GM12878 (cell line): Measurements from ENCODE around the gene LDB2. TPM values are rescaled to one million over a fixed set of nuclear protein-coding genes. Genes with fewer than 3 reads are reported as not detected.

Experiments used
- ATAC-seq: fragments of 200-7000 bp; cut with Tn5 transposase; 3 replicates; pipeline ENCODE4 v1.9.1; 2020; ENCODE audit warnings: mild to moderate bottlenecking, moderate library complexity
- BruUV-seq: library from RNA; stranded (reverse); fragments of 400-500 nt; replicated peaks from 2 replicates; lab custom pipeline; 2021; lab: Mats Ljungman, UMichigan
- CTCF ChIA-PET: fragments of 300-600 bp; sonication (Branson Sonifier 250); formaldehyde crosslinking; extraction: SDS; loops from one replicate; lab custom pipeline; 2021; ENCODE audit warnings: inconsistent platforms; lab: Yijun Ruan, JAX
- POLR2A ChIA-PET: fragments of 350-600 bp; formaldehyde crosslinking; extraction: SDS; loops from one replicate; lab custom pipeline; 2021; ENCODE audit warnings: inconsistent platforms; lab: Charles Lee
- RAD21 ChIA-PET: fragments of 300-600 bp; sonication (Branson Sonifier 250); formaldehyde crosslinking; loops from one replicate; lab custom pipeline; 2023; ENCODE audit warnings: antibody characterized with exemption; ENCODE audit not compliant: unreplicated experiment; lab: Charles Lee
- SMC1A ChIA-PET: fragments of 300-600 bp; sonication (Branson Sonifier 250); formaldehyde crosslinking; loops from one replicate; lab custom pipeline; 2023; ENCODE audit not compliant: unreplicated experiment, uncharacterized antibody; lab: Charles Lee
- DNase-seq: peaks from one replicate; pipeline ENCODE4 v3.0.0-alpha.2; 2011; ENCODE audit warnings: low read depth, low spot score
- FAIRE-seq: peaks from 3 replicates; lab custom pipeline; 2011; peaks lifted over from hg19 to GRCh38; lab: Jason Lieb, UNC
- H2AFZ ChIP-seq: 2 replicates; pipeline ENCODE4 v1.6.0; 2011; ENCODE audit warnings: low read depth, low read length, control low read depth; ENCODE audit not compliant: control insufficient read depth
- H3K27ac ChIP-seq: 2 replicates; pipeline ENCODE4 v1.5.1; 2011; ENCODE audit warnings: control low read depth; ENCODE audit not compliant: control insufficient read depth, insufficient read depth
- H3K27me3 ChIP-seq, 2 experiments: replicated peaks in 1 of 2; 2 replicates each; pipeline versions ENCODE4 v1.6.0 to v1.6.1; 2011; ENCODE audit warnings: low read length in 1 of 2; ENCODE audit not compliant: control insufficient read depth in 2 of 2, insufficient read depth in 2 of 2
- H3K36me3 ChIP-seq, 2 experiments: 2 replicates each; pipeline ENCODE4 v1.5.1; 2011; ENCODE audit warnings: low read length in 1 of 2; ENCODE audit not compliant: control insufficient read depth in 2 of 2, insufficient read depth in 2 of 2
- H3K4me1 ChIP-seq: 2 replicates; pipeline ENCODE4 v1.6.1; 2011; ENCODE audit warnings: mild to moderate bottlenecking, low read length, moderate library complexity, mixed read lengths; ENCODE audit not compliant: control insufficient read depth, insufficient read depth
- H3K4me2 ChIP-seq: 2 replicates; pipeline ENCODE4 v1.6.0; 2011; ENCODE audit warnings: control low read depth; ENCODE audit not compliant: control insufficient read depth, insufficient read depth
- H3K4me3 ChIP-seq: fragments of 200-600 bp; sonication (generic); 2 replicates; pipeline ENCODE4 v1.5.1; 2016
- H3K79me2 ChIP-seq: 2 replicates; pipeline ENCODE4 v1.6.0; 2011; ENCODE audit warnings: low read length; ENCODE audit not compliant: control insufficient read depth, insufficient read depth
- H3K9ac ChIP-seq: 2 replicates; pipeline ENCODE4 v1.8.0; 2011; ENCODE audit warnings: low read length, control low read depth, mixed read lengths; ENCODE audit not compliant: control insufficient read depth, insufficient read depth
- H3K9me3 ChIP-seq: replicated peaks from 3 replicates; pipeline ENCODE4 v1.5.1; 2011; ENCODE audit warnings: mild to moderate bottlenecking, low read length; ENCODE audit not compliant: control insufficient read depth, insufficient read depth
- H4K20me1 ChIP-seq: 2 replicates; pipeline ENCODE4 v1.6.0; 2011; ENCODE audit not compliant: control insufficient read depth, insufficient read depth
- ASH2L ChIP-seq: fragments of 300-600, 200-600 bp; sonication (generic); IDR thresholded peaks from 2 replicates; pipeline ENCODE4 v1.6.1; 2017; ENCODE audit warnings: low read depth, mild to moderate bottlenecking, borderline replicate concordance
- ATF7 ChIP-seq: fragments of 450-650 bp; IDR thresholded peaks from 2 replicates; pipeline ENCODE4 v1.6.1; 2016; ENCODE audit warnings: low read depth, mild to moderate bottlenecking
- CBX3 ChIP-seq: fragments of 200-600 bp; sonication (generic); IDR thresholded peaks from 2 replicates; pipeline ENCODE4 v1.6.1; 2016; ENCODE audit warnings: low read depth, borderline replicate concordance
- CHD4 ChIP-seq: fragments of 200-600 bp; sonication (generic); IDR thresholded peaks from 2 replicates; pipeline ENCODE4 v1.6.1; 2016; ENCODE audit warnings: mild to moderate bottlenecking
- EGR1 ChIP-seq, 2 experiments: IDR thresholded peaks; 1 replicate in 1 of 2; 2 replicates in 1 of 2; pipeline ENCODE4 v1.6.1; 2011 to 2012; ENCODE audit warnings: low read depth in 2 of 2, low read length in 2 of 2, borderline replicate concordance in 1 of 2, mild to moderate bottlenecking in 1 of 2, moderate library complexity in 1 of 2
- FOXK2 ChIP-seq: fragments of 450-650 bp; IDR thresholded peaks from 2 replicates; pipeline ENCODE4 v1.6.1; 2017; ENCODE audit warnings: mild to moderate bottlenecking, moderate library complexity
- HDGF ChIP-seq: fragments of 450-650 bp; IDR thresholded peaks from 2 replicates; pipeline ENCODE4 v1.6.1; 2016; ENCODE audit warnings: antibody characterized with exemption
- LARP7 ChIP-seq: fragments of 450-650 bp; IDR thresholded peaks from 2 replicates; pipeline ENCODE4 v1.6.1; 2017; ENCODE audit warnings: mild to moderate bottlenecking
- SMARCA5 ChIP-seq: fragments of 450-650 bp; IDR thresholded peaks from 2 replicates; pipeline ENCODE4 v1.6.1; 2017; ENCODE audit warnings: mild to moderate bottlenecking
- SUPT20H ChIP-seq: IDR thresholded peaks from 2 replicates; pipeline ENCODE4 v1.6.1; 2011; ENCODE audit warnings: low read depth, mild to moderate bottlenecking, low read length, moderate library complexity, borderline replicate concordance; ENCODE audit not compliant: control insufficient read depth
- ZNF24 ChIP-seq: fragments of 450-650 bp; IDR thresholded peaks from 2 replicates; pipeline ENCODE4 v1.6.1; 2017; ENCODE audit warnings: antibody characterized with exemption, mild to moderate bottlenecking
- ZNF622 ChIP-seq: fragments of 450-650 bp; IDR thresholded peaks from 2 replicates; pipeline ENCODE4 v1.6.1; 2017; ENCODE audit warnings: mild to moderate bottlenecking, inconsistent platforms
- WGBS: methylation state at CpG from one replicate; pipeline ENCODE4 v1.1.6; 2016; ENCODE audit warnings: low lambda C conversion rate; ENCODE audit not compliant: insufficient replicate concordance, insufficient coverage; ENCODE audit errors: missing lambda C conversion rate; 5-methylcytosine and 5-hydroxymethylcytosine counted together
- in situ Hi-C: fragments of 300-500 bp; cut with MboI; formaldehyde crosslinking; loops from 9 replicates; pipeline ENCODE4 v1.14.3; 2018; ENCODE audit warnings: mixed read lengths
- intact Hi-C: fragments of 100-400 bp; cut with micrococcal nuclease; formaldehyde crosslinking; loops from one replicate; pipeline ENCODE4 v1.14.2; 2022; ENCODE audit not compliant: unreplicated experiment
- polyA plus RNA-seq, 11 experiments: library from polyadenylated mRNA; depleted of rRNA in 4 of 11; unstranded in 6 of 11; stranded (reverse) in 5 of 11; fragments of >200 nt; fragmentation: Nextera tagmentation in 4 of 11; fragmentation: Illumina TruSeq in 1 of 11; extraction: Ambion mirVana in 4 of 11; extraction: Trizol in 1 of 11; gene quantifications; 1 replicate in 1 of 11; 2 replicates in 10 of 11; pipeline versions ENCODE4 v1.2.1 to v1.2.3, GENCODE V29; 2011 to 2016; ENCODE audit warnings: inconsistent platforms in 2 of 11, missing spikeins in 2 of 11, low read depth in 1 of 11
- total RNA-seq, 4 experiments: library from RNA; depleted of rRNA in 3 of 4; stranded (reverse); fragments of >200 nt in 3 of 4; fragmentation: Illumina TruSeq in 1 of 4; extraction: Trizol in 1 of 4; gene quantifications; 2 replicates each; pipeline versions ENCODE4 v1.2.1 to v1.2.3, GENCODE V29; 2013 to 2021
- TF ChIP-seq, protein P1 (sequence below), 3 experiments: IDR thresholded peaks in 2 of 3; conservative IDR thresholded peaks in 1 of 3; 2 replicates each; pipeline ENCODE4 v1.5.1; 2011; ENCODE audit warnings: low read depth in 3 of 3, low read length in 3 of 3, mild to moderate bottlenecking in 3 of 3, control low read depth in 2 of 3, moderate library complexity in 2 of 3, inconsistent platforms in 1 of 3, mixed read lengths in 1 of 3; ENCODE audit not compliant: control insufficient read depth in 2 of 3, insufficient read depth in 1 of 3; ENCODE audit errors: extremely low read depth in 1 of 3
- TF ChIP-seq, protein P2 (sequence below): IDR thresholded peaks from 2 replicates; pipeline ENCODE4 v1.6.1; 2012; ENCODE audit warnings: low read depth, low read length, improper control_type of control experiment
- TF ChIP-seq, protein P3 (sequence below): IDR thresholded peaks from 2 replicates; pipeline ENCODE4 v1.6.1; 2011; ENCODE audit warnings: low read depth, mild to moderate bottlenecking, low read length, moderate library complexity, borderline replicate concordance; ENCODE audit errors: extremely low read depth
- TF ChIP-seq, protein P4 (sequence below): fragments of 450-650 bp; IDR thresholded peaks from 2 replicates; pipeline ENCODE4 v1.6.1; 2017; ENCODE audit warnings: mild to moderate bottlenecking, moderate library complexity

LDB2 gene
- total and polyA plus RNA-seq, 10 of the 15 experiments (the other 5 are each of a cell fraction or from before 2014, with no cell fraction given): 0.15 TPM; not detected in 9

DNA sequence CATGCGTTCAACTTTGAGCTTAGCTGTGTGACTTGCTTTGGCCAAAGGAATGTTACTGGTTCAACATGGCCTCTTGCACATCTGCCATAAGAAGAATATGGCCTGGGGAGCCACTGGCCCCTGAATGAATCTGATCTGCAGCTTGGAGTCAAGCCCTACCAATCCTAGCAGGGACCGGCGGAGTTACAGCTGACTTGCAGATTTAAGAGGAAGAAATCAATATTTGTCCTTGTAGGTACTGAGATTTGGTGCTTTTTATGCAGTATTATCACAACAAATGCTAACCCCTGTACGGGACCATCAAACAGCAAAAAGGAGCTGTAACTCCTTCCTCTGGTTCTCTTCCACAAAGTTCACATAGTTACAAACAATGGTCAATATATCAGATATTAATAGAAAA is 252.0 kb downstream of the LDB2 start:
- Histone ChIP-seq H3K4me1 (no peaks in the 10 kb centered on the region), H2AFZ (no peak overlapping the region), H3K27me3 (no peaks in the 10 kb centered on the region), H3K9me3 (no peaks in the 10 kb centered on the region), H3K4me3 (no peak overlapping the region), H3K9ac (no peak overlapping the region), H3K36me3 (no peaks in the 10 kb centered on the region), H3K79me2 (no peaks in the 10 kb centered on the region), H3K4me2 (no peak overlapping the region), H3K27ac (no peak overlapping the region), H4K20me1 (no peaks in the 10 kb centered on the region)
- SMC1A ChIA-PET: no interaction called here
- in situ Hi-C loops: no loop called here
- RAD21 ChIA-PET: no interaction called here
- no peak for DNase-seq
- POLR2A ChIA-PET: no interaction called here
- no TSS peak for BruUV-seq
- CTCF ChIA-PET: no interaction called here
- TF ChIP-seq CBX3 (no peak), FOXK2 (no peak), HDGF (no peak), ATF7 (no peak), ZNF622 (no peak), SMARCA5 (no peak), ASH2L (no peak), SUPT20H (no peak), LARP7 (no peak), CHD4 (no peak), ZNF24 (no peak), EGR1 (IDR thresholded peaks at IDR 0.05; ENCODE audit: borderline replicate concordance in 1 of 2, low read depth in 2 of 2, low read length in 2 of 2) (no peak)
- TF ChIP-seq, protein P1, sequence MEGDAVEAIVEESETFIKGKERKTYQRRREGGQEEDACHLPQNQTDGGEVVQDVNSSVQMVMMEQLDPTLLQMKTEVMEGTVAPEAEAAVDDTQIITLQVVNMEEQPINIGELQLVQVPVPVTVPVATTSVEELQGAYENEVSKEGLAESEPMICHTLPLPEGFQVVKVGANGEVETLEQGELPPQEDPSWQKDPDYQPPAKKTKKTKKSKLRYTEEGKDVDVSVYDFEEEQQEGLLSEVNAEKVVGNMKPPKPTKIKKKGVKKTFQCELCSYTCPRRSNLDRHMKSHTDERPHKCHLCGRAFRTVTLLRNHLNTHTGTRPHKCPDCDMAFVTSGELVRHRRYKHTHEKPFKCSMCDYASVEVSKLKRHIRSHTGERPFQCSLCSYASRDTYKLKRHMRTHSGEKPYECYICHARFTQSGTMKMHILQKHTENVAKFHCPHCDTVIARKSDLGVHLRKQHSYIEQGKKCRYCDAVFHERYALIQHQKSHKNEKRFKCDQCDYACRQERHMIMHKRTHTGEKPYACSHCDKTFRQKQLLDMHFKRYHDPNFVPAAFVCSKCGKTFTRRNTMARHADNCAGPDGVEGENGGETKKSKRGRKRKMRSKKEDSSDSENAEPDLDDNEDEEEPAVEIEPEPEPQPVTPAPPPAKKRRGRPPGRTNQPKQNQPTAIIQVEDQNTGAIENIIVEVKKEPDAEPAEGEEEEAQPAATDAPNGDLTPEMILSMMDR (IDR thresholded peaks at IDR 0.05 in 2 of 3, conservative IDR thresholded peaks at IDR 0.05 in 1 of 3; ENCODE audit: control insufficient read depth in 2 of 3, extremely low read depth in 1 of 3, insufficient read depth in 1 of 3, low read depth in 3 of 3, low read length in 3 of 3): no peak
- TF ChIP-seq, protein P2, sequence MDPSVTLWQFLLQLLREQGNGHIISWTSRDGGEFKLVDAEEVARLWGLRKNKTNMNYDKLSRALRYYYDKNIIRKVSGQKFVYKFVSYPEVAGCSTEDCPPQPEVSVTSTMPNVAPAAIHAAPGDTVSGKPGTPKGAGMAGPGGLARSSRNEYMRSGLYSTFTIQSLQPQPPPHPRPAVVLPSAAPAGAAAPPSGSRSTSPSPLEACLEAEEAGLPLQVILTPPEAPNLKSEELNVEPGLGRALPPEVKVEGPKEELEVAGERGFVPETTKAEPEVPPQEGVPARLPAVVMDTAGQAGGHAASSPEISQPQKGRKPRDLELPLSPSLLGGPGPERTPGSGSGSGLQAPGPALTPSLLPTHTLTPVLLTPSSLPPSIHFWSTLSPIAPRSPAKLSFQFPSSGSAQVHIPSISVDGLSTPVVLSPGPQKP: no peak
- TF ChIP-seq, protein P3, sequence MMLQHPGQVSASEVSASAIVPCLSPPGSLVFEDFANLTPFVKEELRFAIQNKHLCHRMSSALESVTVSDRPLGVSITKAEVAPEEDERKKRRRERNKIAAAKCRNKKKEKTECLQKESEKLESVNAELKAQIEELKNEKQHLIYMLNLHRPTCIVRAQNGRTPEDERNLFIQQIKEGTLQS: no peak
- TF ChIP-seq, protein P4, sequence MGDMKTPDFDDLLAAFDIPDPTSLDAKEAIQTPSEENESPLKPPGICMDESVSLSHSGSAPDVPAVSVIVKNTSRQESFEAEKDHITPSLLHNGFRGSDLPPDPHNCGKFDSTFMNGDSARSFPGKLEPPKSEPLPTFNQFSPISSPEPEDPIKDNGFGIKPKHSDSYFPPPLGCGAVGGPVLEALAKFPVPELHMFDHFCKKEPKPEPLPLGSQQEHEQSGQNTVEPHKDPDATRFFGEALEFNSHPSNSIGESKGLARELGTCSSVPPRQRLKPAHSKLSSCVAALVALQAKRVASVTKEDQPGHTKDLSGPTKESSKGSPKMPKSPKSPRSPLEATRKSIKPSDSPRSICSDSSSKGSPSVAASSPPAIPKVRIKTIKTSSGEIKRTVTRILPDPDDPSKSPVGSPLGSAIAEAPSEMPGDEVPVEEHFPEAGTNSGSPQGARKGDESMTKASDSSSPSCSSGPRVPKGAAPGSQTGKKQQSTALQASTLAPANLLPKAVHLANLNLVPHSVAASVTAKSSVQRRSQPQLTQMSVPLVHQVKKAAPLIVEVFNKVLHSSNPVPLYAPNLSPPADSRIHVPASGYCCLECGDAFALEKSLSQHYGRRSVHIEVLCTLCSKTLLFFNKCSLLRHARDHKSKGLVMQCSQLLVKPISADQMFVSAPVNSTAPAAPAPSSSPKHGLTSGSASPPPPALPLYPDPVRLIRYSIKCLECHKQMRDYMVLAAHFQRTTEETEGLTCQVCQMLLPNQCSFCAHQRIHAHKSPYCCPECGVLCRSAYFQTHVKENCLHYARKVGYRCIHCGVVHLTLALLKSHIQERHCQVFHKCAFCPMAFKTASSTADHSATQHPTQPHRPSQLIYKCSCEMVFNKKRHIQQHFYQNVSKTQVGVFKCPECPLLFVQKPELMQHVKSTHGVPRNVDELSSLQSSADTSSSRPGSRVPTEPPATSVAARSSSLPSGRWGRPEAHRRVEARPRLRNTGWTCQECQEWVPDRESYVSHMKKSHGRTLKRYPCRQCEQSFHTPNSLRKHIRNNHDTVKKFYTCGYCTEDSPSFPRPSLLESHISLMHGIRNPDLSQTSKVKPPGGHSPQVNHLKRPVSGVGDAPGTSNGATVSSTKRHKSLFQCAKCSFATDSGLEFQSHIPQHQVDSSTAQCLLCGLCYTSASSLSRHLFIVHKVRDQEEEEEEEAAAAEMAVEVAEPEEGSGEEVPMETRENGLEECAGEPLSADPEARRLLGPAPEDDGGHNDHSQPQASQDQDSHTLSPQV: no peak
- ATAC-seq: no peak
- intact Hi-C loops: no loop called here
- no peak for FAIRE-seq
- 64% methylated on average over 4 of the region's 4 CpGs for WGBS
